Frontal cortex (tissue), 4 donors: ENCODE measurements around the gene C1R. TPM values are rescaled to one million over a fixed set of nuclear protein-coding genes. Genes with fewer than 3 reads are reported as not detected.
A peak's percentile ranks its signal among the peaks of the same experiment; 100 is the strongest.
"Not testable (repeated sequence)": the region's sequence is repeated elsewhere in the genome, so short reads cannot be mapped to it uniquely, and the experiment has no call there.

ENCODE experiments used
- DNase-seq, 2 donors: peaks; one replicate each; pipeline ENCODE4 v3.0.0; 2012; ENCODE audit warnings: low spot score in 2 of 2
- FAIRE-seq: peaks from 2 replicates; lab custom pipeline; 2012; peaks lifted over from hg19 to GRCh38; lab: Jason Lieb, UNC
- small RNA-seq: library from RNA; depleted of rRNA; stranded (forward); fragments of <200 nt; gene quantifications from one replicate; pipeline ENCODE3, GENCODE V24; 2014
- total RNA-seq: library from RNA; depleted of rRNA; stranded (reverse); fragments of >200 nt; gene quantifications from one replicate; pipeline ENCODE4 v1.2.3, GENCODE V29; 2014
- donor health status: control.
- donor health status: control.
- donor health status: control.

Gene C1R
- total RNA-seq, 1 donor from 2014 or later: 3.7 TPM

- not testable (repeated sequence) for DNase-seq, FAIRE-seq
Observed at GRCh38 chr12:7049445-7049951, 42.7 kb downstream of the C1R start.

- DNase-seq (no peak), FAIRE-seq (no peak)
Observed at GRCh38 chr12:7047306-7047705, 44.9 kb downstream of the C1R start.

GRCh38 chr12:7046383-7047105 lies 45.7 kb downstream of the C1R start:
- FAIRE-seq: no peak
- DNase-seq: no peak

GRCh38 chr12:7045913-7046312 lies 46.3 kb downstream of the C1R start:
- no peak for DNase-seq
- FAIRE-seq: no peak

- DNase-seq: peak in 1 of 2 donors; percentile 24
- FAIRE-seq: no peak
Observed at GRCh38 chr12:7042842-7043241, 49.4 kb downstream of the C1R start.

- FAIRE-seq (no peak), DNase-seq (no peak)
Observed at GRCh38 chr12:7039403-7039802, 52.8 kb downstream of the C1R start.

GRCh38 chr12:7038591-7038990 lies 53.7 kb downstream of the C1R start:
- FAIRE-seq: no peak

GRCh38 chr12:7037411-7037810 lies 54.8 kb downstream of the C1R start:
- DNase-seq, FAIRE-seq: not testable (repeated sequence)

More at GRCh38 chr12:7038591-7038990, 53.7 kb downstream of the C1R start:
- no peak for DNase-seq

- DNase-seq (no peak), FAIRE-seq (no peak)
Observed at GRCh38 chr12:7035463-7035862, 56.8 kb downstream of the C1R start.

GRCh38 chr12:7034464-7034863 lies 57.8 kb downstream of the C1R start:
- FAIRE-seq: no peak

GRCh38 chr12:7032990-7033389 lies 59.3 kb downstream of the C1R start:
- FAIRE-seq: no peak
- no peak for DNase-seq

More at GRCh38 chr12:7034464-7034863, 57.8 kb downstream of the C1R start:
- DNase-seq: no peak

- no peak for FAIRE-seq
- DNase-seq: no peak
Observed at GRCh38 chr12:7031306-7031705, 60.9 kb downstream of the C1R start.

Small RNA genes lying within 50 kb of the gene (small RNA-seq; reads per million reads assigned to genes)
- not detected for gene AC006512.1
- gene RNU6-485P: not detected

Other genes starting within 250 kb of the C1R start
- 2.9 TPM for gene CDCA3, start 241.2 kb downstream of the C1R start, total RNA-seq
- 77.5 TPM for gene USP5, start 240.3 kb downstream of the C1R start, total RNA-seq
- 293 TPM for gene TPI1, start 224.9 kb downstream of the C1R start, total RNA-seq
- gene SPSB2, start 219.1 kb downstream of the C1R start, total RNA-seq: 1.6 TPM
- 6.5 TPM for gene LRRC23, start 187.6 kb downstream of the C1R start, total RNA-seq
- 169 TPM for gene ENO2, start 177.9 kb downstream of the C1R start, total RNA-seq
- 11.8 TPM for gene ATN1, start 164.5 kb downstream of the C1R start, total RNA-seq
- not detected for gene RNU7-1, start 148.6 kb downstream of the C1R start, total RNA-seq
- 322 TPM for gene C12orf57, start 148.4 kb downstream of the C1R start, total RNA-seq
- gene PTPN6, start 141.1 kb downstream of the C1R start, total RNA-seq: 1.6 TPM
- 175 TPM for gene PHB2, start 121.8 kb downstream of the C1R start, total RNA-seq
- 22.4 TPM for gene EMG1, start 121.5 kb downstream of the C1R start, total RNA-seq
- 6.5 TPM for gene LPCAT3, start 74.0 kb downstream of the C1R start, total RNA-seq
- gene C1S, start 31.7 kb downstream of the C1R start, total RNA-seq: 6.5 TPM
- gene C1RL, start 16.8 kb upstream of the C1R start, total RNA-seq: 2.0 TPM
- gene RBP5, start 36.4 kb upstream of the C1R start, total RNA-seq: not detected
- 75.0 TPM for gene CLSTN3, start 37.9 kb upstream of the C1R start, total RNA-seq
- gene PEX5, start 97.2 kb upstream of the C1R start, total RNA-seq: 71.7 TPM
- gene ACSM4, start 211.6 kb upstream of the C1R start, total RNA-seq: not detected